Osteoblast (primary cell): Measurements from ENCODE around the gene CACNA1H. TPM values are rescaled to one million over a fixed set of nuclear protein-coding genes. Genes with fewer than 3 reads are reported as not detected.

Experiments used
- DNase-seq: peaks from one replicate; pipeline ENCODE4 v3.0.0; 2011; ENCODE audit warnings: low spot score, mixed read lengths; ENCODE audit not compliant: insufficient read length; ENCODE audit errors: missing footprints
- H2AFZ ChIP-seq: 2 replicates; pipeline ENCODE4 v1.6.0; 2011; ENCODE audit warnings: mild to moderate bottlenecking, low read length
- H3K27ac ChIP-seq: 2 replicates; pipeline ENCODE4 v1.5.1; 2011; ENCODE audit warnings: mild to moderate bottlenecking, low read depth, low read length, moderate library complexity
- H3K27me3 ChIP-seq: 2 replicates; pipeline ENCODE4 v1.6.0; 2012; ENCODE audit warnings: mild to moderate bottlenecking, control low read depth, inconsistent platforms, low read length, moderate library complexity; ENCODE audit not compliant: insufficient read depth
- H3K36me3 ChIP-seq: 2 replicates; pipeline ENCODE4 v1.5.1; 2011; ENCODE audit warnings: mild to moderate bottlenecking, low read length, control low read depth, moderate library complexity; ENCODE audit not compliant: insufficient read depth
- H3K4me1 ChIP-seq: 2 replicates; pipeline ENCODE4 v1.5.1; 2011; ENCODE audit warnings: mild to moderate bottlenecking, low read length, control low read depth, moderate library complexity; ENCODE audit not compliant: insufficient read depth
- H3K4me2 ChIP-seq: 2 replicates; pipeline ENCODE4 v1.6.0; 2011; ENCODE audit warnings: mild to moderate bottlenecking, low read length; ENCODE audit not compliant: insufficient read depth
- H3K4me3 ChIP-seq: fragments of 200-600 bp; sonication (generic); 3 replicates; pipeline ENCODE4 v1.5.1; 2012; ENCODE audit warnings: mild to moderate bottlenecking, low read length, inconsistent platforms; ENCODE audit not compliant: insufficient read depth
- H3K79me2 ChIP-seq: 2 replicates; pipeline ENCODE4 v1.6.0; 2012; ENCODE audit warnings: mild to moderate bottlenecking, low read length, control low read depth, inconsistent platforms; ENCODE audit not compliant: insufficient read depth
- H3K9me3 ChIP-seq: 2 replicates; pipeline ENCODE4 v1.5.1; 2011; ENCODE audit warnings: low read depth, low read length, control low read depth
- H4K20me1 ChIP-seq: 2 replicates; pipeline ENCODE4 v1.6.0; 2012; ENCODE audit warnings: mild to moderate bottlenecking, low read length, control low read depth; ENCODE audit not compliant: insufficient read depth
- total RNA-seq: library from RNA; depleted of rRNA; stranded (reverse); fragments of >200 nt; gene quantifications from 2 replicates; pipeline ENCODE4 v1.2.3, GENCODE V29; 2012
- TF ChIP-seq, protein P1 (sequence below): IDR thresholded peaks from 2 replicates; pipeline ENCODE4 v1.5.1; 2011; ENCODE audit warnings: mild to moderate bottlenecking, low read depth, low read length, moderate library complexity; ENCODE audit errors: extremely low read depth

Gene CACNA1H
- total RNA-seq, 1 donor: under 0.01 TPM

DNA sequence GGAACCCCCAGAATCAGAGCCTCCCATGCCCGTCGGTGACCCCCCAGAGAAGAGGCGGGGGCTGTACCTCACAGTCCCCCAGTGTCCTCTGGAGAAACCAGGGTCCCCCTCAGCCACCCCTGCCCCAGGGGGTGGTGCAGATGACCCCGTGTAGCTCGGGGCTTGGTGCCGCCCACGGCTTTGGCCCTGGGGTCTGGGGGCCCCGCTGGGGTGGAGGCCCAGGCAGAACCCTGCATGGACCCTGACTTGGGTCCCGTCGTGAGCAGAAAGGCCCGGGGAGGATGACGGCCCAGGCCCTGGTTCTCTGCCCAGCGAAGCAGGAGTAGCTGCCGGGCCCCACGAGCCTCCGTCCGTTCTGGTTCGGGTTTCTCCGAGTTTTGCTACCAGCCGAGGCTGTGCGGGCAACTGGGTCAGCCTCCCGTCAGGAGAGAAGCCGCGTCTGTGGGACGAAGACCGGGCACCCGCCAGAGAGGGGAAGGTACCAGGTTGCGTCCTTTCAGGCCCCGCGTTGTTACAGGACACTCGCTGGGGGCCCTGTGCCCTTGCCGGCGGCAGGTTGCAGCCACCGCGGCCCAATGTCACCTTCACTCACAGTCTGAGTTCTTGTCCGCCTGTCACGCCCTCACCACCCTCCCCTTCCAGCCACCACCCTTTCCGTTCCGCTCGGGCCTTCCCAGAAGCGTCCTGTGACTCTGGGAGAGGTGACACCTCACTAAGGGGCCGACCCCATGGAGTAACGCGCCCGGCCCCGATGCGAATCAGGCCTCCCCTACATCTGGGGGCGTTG lies 68.1 kb downstream of the CACNA1H start:
- Histone ChIP-seq H3K36me3 (no peaks in the 10 kb centered on the region), H3K79me2 (no peaks in the 10 kb centered on the region), H2AFZ (no peak overlapping the region), H3K9me3 (no peaks in the 10 kb centered on the region), H3K27me3 (no peaks in the 10 kb centered on the region), H3K4me2 (no peak overlapping the region), H3K4me1 (no peaks in the 10 kb centered on the region), H4K20me1 (no peaks in the 10 kb centered on the region), H3K27ac (no peak overlapping the region), H3K4me3 (no peak overlapping the region)
- DNase-seq: no peak
- TF ChIP-seq, protein P1, sequence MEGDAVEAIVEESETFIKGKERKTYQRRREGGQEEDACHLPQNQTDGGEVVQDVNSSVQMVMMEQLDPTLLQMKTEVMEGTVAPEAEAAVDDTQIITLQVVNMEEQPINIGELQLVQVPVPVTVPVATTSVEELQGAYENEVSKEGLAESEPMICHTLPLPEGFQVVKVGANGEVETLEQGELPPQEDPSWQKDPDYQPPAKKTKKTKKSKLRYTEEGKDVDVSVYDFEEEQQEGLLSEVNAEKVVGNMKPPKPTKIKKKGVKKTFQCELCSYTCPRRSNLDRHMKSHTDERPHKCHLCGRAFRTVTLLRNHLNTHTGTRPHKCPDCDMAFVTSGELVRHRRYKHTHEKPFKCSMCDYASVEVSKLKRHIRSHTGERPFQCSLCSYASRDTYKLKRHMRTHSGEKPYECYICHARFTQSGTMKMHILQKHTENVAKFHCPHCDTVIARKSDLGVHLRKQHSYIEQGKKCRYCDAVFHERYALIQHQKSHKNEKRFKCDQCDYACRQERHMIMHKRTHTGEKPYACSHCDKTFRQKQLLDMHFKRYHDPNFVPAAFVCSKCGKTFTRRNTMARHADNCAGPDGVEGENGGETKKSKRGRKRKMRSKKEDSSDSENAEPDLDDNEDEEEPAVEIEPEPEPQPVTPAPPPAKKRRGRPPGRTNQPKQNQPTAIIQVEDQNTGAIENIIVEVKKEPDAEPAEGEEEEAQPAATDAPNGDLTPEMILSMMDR: no peak

DNA sequence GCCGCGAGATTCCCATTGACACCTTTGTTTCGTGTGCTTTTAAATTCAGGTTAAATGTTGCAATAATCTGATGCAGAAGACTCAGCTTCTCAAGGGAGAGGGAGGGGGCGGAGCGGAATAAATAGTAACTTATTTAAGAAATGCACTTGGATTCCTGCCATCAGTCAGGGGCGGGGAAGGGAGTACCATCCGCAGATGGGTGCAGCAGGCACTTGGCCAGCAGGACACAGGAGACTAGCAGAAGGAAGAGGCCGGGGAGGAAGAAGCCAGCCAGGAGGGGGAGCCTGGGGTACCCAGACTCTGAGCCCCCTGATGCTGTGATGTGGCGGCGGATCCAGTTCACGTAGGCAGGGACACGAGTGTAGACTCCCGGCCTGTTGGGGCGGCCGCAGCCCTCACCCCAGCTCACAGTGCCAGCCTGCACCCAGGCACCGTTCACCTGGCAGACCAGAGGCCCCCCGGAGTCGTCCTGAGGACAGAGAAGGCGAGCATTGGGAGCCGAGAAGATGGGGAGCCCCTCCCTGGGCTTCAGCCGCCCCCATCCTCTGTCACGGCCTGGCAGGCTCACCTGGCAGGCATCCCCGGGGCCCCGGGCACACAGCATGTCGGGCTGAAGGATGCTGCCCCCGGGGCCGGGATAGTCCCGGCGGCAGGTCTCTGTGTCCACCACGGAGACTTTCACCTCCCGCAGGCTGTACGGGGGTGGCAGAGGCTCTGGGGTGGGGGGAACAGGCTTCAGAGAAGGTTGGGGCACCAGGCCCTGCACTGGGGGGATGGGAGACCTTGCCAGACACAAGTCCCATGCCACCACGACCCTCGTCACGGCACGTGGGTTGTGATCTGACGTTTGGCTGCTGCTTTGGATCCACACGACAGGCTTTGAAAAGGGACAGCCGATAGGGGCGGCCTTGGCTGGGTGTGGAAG lies 69.0 kb downstream of the CACNA1H start:
- TF ChIP-seq, protein P1: no peak
- H3K27ac ChIP-seq: no peak overlapping the region
- no peak for DNase-seq
- H3K27me3 ChIP-seq: no peaks in the 10 kb centered on the region
- H3K9me3 ChIP-seq: no peaks in the 10 kb centered on the region
- no peaks in the 10 kb centered on the region for H3K79me2 ChIP-seq
- no peak overlapping the region for H3K4me2 ChIP-seq
- no peak overlapping the region for H2AFZ ChIP-seq
- H3K4me3 ChIP-seq: no peak overlapping the region
- H3K36me3 ChIP-seq: no peaks in the 10 kb centered on the region
- no peaks in the 10 kb centered on the region for H3K4me1 ChIP-seq
- no peaks in the 10 kb centered on the region for H4K20me1 ChIP-seq

DNA sequence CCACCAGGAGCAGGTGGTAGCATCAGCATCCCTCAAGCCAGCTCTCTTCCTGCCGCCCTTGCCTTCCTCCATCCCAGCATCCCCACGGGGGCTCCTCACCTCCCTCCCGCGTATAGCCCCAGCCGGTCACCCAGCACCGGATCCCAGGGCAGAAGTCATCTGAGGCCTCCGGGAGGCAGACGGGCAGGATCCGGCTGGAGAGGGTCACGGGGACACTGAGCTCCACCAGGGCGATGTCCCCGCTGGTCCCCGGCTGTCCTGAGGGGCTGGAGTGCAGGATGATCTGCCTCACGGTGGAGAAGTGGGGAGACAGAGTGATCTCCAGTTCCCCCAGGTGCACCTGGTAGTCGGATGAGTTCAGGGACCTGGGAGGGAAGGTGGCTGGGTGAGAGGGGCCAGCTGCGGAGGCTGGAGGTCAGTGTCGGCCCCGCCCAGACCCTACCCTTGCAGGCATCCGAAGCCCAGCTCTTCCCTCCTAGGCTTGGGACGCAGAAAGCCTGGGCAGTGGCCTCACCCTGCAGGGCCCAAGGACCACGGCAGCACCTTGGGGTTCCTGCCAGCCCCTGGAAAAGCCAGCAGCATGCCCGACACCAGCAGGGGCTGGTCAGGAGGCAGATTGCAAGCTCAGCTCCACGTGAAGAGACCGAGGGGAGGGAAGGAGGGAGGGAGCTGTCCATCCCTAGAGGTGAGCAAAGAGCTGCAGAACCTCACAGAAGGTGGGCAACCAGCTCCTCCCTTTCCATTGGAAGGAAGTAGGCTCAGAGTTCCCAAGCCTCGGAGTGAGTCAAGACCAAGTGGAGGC lies 69.8 kb downstream of the CACNA1H start:
- Histone ChIP-seq H3K4me3 (no peak overlapping the region), H2AFZ (no peak overlapping the region), H3K27me3 (no peaks in the 10 kb centered on the region), H3K4me2 (no peak overlapping the region), H3K9me3 (no peaks in the 10 kb centered on the region), H4K20me1 (no peaks in the 10 kb centered on the region), H3K36me3 (no peaks in the 10 kb centered on the region), H3K27ac (no peak overlapping the region), H3K79me2 (no peaks in the 10 kb centered on the region), H3K4me1 (no peaks in the 10 kb centered on the region)
- no peak for DNase-seq
- TF ChIP-seq, protein P1: no peak
